Myocyte (in vitro differentiated cells): ENCODE results near the gene TRIP13. TPM values are rescaled to one million over a fixed set of nuclear protein-coding genes. Genes with fewer than 3 reads are reported as not detected.
"Not testable (repeated sequence)": the region's sequence is repeated elsewhere in the genome, so short reads cannot be mapped to it uniquely, and the experiment has no call there.

Experiments used
- DNase-seq: peaks from one replicate; pipeline ENCODE4 v3.0.0-alpha.2; 2012; ENCODE audit warnings: low read depth
- total RNA-seq: library from RNA; depleted of rRNA; stranded (reverse); fragments of >200 nt; gene quantifications from 2 replicates; pipeline ENCODE4 v1.2.3, GENCODE V29; 2014

TRIP13 gene
- total RNA-seq, 1 donor from 2014 or later, result 3.5 TPM

DNA sequence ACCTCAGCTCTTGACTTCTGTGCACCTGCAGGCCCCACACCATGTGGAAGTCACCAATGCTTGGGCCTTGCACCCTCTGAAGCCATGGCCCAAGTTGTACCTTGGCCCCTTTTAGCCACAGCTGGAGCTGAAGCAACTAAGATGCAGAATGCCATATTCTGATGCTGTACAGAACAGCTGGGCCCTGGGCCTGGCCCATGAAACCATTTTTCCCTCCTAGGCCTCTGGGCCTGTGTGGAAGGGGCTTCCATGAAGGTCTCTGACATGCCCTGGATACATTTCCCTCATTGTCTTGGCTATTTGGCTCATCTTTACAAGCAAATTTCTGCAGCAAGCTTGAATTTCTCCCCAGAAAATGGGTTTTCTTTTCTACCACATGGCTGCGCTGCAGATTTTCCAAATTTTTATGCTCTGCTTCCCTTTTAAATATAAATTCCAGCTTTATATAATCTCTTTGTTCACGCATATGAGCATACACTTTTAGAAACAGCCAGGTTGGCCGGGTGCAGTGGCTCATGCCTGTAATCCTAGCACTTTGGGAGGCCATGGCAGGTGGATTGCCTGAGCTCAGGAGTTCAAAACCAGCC lies 41.8 kb downstream of the TRIP13 start:
- not testable (repeated sequence) for DNase-seq

DNA sequence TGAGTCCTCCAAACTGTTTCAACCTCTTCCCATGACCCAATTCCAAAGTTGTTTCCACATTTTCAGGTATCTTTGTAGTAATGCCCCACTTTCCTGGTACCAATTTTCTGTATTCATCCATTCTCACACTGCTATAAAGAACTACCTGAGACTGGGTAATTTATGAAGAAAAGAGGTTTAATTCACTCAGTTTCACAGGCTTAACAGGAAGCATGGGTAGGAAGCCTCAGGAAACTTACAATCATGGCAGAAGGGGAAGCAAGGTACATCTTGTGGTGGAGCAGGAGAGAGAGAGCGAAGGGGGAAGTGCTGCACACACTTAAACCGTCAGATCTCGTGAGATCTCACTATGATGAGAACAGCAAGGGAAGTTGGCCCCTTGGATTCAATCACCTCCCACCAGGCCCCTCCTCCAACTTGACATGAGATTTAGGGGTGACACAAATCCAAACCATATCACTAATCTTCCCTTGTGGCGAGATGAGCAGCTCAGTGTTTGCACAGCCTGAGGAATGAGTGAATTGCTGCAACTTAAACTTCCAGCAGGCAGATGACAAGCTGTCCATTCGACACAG lies 42.9 kb downstream of the TRIP13 start:
- no peak for DNase-seq

DNA sequence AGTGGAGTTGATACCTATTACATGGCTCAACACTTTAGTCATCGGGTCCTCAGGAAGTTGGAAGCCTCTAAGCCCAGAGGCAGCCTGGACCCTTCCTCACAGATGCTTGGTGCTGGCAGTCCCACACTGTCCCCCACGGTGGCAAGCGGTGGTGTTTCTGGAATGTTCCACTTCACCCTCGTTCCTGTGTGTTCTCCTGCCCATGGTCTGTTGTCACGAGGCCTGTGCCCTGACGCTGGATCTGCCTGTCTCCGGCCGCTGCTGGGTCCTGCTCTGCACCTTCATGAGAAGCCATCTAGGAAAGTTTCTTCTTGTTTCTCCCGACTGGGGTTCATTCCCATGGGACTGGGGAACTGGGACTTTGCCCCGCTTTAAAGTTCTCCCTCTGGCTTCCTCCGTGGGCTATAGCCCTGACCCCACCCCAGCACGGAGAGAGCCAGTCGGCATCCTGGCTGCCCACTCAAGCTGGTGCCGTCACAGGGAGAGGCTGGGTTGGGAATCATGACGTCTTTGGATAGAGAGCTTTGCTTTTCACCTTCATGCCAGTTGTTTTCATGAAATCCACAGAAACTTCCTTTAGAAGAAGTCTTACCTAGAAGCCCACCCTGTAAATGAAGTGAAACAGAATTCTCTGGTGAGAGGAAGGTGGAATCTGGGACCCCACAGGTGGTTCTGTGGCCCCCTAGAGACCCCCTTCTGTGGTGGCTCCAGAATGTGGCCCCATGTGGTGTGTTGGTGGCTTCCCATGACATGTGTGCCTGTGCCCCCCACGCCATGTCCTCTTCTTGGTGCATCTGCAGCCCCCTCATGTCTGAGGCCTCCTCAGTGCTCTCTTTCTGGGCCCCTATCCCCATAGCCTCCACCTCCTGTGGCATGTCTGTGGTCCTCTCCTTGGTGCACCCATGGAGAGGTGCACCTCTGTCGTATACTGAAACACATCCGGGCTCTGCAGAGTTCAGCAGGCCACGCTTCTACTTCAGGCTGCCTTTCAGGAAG lies 43.8 kb downstream of the TRIP13 start:
- no peak for DNase-seq

DNA sequence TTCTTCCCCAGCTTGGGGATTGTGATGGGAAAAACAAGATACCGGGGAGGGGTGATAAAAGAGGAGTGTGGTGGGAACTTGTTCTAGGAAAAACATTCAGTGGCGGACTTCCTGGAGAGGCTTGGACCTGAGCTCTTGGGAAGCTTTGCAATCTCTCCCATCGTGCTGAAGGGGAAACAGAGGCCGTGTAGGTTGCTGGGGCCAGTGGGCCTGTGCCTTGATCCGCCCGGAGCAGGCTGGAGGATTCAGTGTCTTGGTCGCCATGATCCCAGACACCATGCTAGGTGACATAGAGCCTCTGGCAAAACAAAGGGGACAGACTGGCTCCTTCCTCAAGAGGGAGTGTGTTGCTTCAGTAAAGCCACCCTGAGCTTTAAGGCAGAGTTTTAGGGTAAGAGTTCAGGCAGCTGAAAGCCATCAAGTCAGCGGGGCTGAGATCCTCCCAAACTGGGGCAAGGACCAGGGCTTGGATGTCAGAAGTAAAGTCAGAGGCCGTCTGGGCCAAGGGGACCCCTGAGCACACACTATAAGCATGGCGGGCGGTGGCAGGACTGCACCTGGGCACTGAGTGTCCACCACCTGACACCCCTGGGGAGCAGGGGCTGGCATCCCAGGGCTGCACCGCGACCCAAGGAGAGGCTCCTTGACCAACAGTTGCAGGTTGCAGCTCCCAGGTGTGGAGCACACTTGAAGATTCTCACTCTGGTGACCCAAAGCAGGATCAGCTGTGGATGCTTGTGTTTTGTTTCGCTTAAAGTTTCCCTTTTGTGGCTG lies 44.7 kb downstream of the TRIP13 start:
- no peak for DNase-seq

DNA sequence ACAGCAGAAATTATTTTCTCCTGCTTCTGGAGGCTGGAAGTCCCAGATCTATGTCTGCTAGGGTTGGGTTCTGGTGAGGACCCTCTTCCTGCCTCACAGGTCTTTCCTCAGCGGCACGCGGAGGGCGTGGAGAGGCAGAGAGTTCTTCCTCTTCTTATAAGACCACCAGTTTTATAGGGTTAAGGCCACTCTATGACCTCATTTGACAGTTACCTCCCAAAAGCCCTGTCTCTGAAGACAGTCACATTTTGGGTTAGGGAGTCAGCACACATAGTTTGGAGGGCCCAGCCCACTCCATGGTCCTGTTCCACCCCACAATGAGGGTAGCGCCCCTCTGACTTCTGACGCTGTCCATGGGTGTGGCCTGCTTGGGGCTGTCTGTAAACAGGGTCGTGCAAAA lies 46.7 kb downstream of the TRIP13 start:
- no peak for DNase-seq

DNA sequence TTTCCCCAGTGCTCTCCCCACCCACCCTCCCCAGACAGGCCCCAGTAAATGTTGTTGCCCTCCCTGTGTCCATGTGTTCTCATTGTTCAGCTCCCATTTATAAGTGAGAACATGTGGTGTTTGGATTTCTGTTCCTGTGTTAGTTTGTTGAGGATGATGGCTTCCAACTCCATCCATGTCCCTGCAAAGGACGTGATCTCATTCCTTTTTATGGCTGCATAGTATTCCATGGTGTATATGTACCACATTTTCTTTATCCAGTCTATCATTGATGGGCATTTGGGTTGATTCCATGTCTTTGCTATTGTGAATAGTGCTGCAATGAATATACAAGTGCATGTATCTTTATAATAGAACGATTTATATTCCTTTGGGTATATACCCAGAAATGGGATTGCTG lies 48.1 kb downstream of the TRIP13 start:
- DNase-seq, result not testable (repeated sequence)

DNA sequence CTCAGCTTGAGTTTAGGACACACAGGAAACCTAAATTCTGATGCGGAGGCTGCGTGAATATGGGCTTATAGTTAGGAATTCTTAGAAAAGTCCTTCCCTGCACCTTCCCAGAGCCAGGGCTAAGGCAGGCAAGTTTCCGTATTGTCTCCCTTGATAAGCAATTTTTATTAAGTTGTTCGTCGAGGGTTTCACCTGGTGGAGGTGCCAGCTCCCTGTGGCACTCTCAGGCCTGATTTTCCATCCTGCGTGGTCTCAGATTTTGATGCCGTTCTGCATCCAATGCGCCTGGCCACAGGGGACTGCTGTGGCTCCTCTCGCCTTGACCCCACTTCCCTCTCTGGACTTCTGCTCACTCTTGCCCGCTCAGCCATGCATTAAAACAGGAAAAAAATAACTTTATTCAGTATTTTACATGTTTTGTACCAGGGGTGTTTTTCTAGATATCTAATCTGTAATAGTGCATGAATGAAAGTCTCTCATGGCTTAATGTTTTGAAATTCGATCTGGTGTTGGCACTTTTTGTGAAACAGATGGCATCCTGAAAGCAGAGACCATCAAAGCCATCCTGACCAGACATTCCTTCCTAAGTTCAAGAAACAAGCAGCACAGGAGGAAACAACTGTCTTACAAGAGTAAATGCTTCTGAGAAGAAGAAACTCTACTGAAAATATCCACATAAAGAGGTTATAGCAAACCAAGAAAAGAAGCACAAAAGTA lies 50.7 kb downstream of the TRIP13 start:
- peak; percentile 67 for DNase-seq

DNA sequence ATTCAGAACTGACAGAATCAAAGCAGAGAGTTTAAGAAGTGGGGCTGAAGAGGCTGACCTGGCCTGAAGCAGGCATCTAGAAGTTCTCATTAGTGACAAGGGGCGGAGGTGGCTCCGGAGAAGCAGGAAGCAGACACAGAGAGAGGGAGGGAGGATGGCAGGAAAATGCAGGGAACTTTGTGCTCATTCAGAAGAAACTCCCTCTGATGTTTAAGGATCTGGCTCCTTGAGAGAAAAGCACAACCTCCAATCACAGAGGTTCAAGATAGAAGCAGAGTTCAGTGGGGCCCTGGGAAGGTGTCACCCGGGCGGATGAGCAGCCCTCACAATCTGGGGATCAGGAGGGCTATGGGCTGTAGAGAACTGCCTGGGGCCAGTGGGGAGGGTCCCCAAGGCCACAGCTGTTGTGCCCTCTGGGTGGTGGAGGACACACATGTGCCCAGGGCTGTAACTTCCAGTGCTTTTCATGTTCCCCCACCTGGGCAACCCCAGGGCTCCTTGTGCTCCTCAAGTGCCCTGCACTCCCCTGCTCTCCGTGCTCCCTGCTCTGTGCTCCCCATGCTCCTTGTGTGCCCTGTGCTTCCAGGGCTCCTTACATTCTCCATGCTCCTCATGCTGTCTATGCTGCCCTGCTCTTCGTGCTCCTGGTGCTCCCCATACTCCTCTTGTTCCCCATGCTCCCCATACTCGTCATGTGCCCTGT lies 51.4 kb downstream of the TRIP13 start:
- DNase-seq, result no peak

DNA sequence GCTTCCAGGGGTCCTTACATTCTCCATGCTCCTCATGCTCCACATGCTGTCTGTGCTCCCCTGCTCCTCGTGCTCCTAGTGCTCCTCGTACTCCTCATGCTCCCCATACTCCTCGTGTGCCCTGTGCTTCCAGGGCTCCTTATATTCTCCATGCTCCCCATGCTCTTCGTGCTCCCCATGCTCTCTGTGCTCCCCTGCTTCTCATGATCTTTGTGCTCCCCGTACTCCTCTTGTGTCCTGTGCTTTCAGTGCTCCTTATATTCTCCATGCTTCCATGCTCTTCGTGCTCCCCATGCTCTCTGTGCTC lies 51.9 kb downstream of the TRIP13 start:
- DNase-seq, result no peak

DNA sequence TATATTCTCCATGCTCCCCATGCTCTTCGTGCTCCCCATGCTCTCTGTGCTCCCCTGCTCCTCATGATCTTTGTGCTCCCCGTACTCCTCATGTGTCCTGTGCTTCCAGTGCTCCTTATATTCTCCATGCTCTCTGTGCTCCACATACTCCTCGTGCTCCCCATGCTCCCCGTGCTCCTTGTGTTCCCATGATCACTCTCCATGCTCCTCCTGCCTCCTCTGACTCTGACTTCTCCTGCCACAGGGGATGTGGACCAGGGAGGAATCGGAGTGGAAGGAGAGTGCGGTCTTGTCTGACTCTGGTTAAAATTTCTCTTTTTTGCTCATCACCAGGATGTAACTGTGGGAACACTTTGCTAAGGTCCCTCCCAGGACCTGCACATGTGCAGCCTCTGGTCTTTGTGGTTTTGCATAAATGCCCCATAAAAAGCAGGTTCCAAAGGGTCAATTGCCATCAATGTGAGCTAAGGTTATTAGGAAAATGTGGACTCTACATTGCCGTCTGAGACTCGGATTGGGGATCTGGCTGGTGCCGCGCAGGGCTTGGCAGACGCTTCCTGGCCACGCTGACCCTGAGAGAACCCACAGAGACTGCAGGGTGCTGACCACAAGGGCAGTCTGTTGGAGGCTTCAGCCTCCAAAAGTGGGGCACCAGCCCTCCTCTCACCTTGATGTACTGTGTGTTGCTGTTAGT lies 52.5 kb downstream of the TRIP13 start:
- DNase-seq, result no peak

DNA sequence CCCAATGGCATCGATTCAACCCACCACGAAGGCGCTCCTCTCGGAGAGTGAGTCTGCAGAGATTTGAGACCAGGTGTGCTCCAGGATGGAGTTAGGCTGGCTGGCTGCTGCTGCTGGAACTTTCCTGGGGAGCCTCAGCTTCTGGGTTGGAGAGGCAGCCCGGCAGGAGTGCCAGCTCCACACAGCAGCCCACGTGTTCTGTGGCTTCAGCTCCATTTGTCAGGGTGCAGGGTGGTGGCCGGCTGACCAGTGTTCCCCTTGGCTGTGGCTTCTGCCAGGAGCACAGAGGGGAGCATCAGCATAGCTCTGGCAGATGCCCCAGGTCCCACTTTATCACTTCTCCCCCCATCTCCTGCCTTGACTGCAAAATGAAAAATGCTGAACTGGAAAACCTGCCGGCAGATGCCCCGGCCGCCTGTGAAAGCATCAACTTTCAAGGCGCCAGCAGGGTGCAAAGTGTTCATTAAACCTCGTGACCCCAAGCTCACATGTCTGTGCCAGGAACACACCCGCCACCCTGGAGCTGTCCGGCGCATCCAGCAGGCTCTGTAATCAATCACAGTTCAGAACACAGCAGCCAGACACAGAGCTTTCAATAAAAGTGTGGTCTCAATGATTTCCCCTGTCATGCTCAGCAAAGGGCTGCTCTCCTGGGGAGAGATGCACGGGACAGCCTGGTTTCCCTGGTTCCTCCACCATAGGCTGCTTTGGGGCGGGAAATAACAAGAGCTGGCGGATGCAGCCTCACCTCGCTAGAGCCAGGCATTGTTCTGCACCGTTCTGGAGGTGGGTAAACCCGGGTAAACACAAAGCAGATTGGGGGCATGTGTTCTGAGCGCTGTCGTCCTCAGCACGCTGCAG lies 53.2 kb downstream of the TRIP13 start:
- DNase-seq, result peak; percentile 51

DNA sequence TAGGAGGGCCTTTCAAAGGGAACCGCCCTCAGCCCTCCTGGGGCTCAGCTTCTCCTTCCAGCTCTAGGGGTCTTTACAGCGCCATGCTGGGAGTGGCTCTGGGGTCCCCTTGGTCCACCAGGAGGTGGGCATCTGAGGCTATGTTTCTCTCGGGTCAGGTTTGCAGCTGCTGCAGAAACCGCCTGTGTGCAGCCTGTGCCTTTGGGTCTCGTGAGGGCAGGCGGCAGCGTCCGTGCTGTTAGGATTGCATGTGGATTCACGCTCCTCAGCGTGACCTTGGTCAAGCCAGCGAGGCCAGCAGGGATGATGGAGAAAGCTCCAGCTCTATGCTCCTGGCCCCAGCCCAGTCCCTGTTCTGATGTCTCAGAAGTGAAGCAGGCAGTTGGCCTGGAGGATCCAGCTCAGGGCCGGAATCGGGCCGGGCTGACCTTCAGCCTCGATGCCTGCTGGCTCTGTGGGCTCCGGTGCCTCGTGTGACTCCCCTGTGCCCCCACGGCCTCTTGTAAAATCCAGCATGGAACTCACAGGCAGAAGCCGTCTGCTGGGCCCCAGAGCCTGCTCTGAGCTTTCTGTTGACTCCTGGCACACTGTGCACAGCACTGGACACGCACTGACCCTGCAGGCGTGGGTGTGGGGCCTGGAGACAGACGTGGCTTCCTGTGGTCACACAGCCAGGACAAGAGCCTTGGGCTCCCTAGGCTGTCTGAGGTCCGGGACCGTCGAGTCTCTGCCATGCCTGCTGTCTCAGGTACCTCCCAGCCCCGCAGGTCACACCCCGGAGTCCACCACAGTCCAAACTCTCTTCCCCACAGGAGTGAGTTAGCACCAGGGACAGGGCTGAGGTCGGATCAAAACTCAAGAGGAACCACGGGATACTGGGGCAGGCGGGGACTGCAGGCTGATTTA lies 54.3 kb downstream of the TRIP13 start:
- no peak for DNase-seq

DNA sequence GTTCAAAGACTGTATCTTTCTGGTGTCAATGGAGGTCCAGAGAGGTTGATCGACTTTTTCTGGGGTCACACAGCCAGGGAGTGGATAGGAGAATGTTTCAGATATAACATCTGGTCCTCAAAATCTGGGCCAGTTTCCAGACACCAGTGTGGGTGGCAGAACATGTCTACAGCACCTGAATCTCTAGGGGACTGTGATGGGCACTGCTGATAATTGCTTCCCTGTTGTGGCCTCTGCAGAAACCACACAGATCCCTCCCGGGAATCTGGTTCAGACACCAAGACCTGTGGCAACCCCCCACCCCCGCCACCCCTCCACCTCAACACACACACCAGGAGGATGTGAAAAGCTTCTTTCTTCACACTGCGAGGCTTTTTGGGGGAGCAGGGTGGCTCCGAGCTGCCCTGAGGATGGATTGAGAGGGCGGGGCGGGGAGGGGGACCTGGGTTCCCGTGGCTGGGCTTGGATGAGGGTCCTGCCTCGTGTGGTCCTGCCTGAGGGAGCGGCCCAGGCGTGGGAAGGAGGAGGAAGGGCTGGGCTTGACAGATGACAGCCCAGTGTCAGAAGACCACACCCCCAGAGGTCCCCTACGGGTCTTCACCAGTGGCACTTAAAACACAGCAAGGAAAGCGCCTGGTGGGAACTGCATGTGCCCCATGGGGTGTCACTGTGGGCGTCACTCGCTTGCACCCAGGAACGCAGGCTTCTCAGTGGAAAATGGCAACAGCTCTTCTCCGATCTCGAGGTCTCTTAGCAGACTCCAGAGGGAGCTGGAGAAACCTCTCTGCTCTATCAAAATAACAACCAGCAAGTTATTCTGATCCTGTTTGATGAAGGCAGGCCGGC lies 55.2 kb downstream of the TRIP13 start:
- DNase-seq, result no peak

DNA sequence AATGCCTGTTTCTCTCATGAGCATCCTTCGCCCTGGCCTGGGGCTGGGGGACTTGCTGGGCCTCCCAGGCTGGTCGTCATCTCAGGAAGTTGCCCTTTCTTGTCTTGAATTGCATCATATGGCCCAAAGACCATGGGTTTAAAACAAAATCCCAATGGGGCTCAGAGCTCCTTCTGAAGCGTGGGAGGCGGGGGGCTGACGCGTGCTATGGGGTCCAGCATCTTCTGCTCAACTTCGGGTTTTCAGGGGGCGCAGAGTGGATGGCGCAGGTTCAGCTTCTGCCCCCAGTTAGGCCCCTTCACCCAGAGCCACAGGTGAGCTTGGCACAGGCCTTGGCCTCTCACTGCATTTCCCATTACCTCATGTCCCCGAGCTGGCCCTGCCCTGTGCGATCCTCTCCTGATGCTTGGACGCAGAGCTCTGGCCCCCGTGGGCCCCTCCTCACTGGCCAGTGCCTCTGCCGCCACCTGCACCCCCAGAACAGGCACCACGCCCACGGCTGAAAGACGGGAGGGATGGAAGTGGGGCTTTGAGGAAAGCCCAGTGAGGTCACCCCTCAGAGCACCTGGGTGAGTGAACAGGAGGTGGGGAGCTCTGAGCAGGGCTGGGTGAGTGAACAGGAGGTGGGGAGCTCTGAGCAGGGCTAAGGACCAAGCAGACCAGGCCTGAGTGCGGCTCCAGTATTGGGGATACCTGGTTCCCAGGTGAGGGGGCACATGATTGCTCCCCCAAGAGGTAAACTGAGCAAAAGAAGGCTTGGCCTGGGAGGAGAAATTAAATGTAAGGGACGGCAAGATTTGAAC lies 56.0 kb downstream of the TRIP13 start:
- no peak for DNase-seq

DNA sequence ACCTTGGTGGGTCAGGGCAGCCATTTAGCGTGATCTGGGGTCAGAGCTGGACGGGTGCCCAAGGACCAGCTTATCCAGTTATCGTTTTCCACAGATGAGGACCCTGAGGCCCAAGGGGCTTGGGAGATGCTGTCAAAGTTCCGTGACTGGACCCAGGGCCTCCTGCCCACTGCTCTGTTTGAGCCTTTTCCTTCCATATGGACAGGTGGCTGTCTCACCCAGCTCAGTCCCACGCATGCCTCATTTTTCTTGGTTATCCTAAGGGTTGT lies 56.5 kb downstream of the TRIP13 start:
- DNase-seq, result no peak
